ENCODE data around the gene CXCL13. TPM values are rescaled to one million over a fixed set of nuclear protein-coding genes. Genes with fewer than 3 reads are reported as not detected.

The CXCL13 gene
- total and polyA plus RNA-seq, 2 of the 13 experiments (the other 11 are each of a cell fraction or from before 2014, with no cell fraction given), result not detected

- no peak overlapping the region for H3K27ac ChIP-seq (ENCODE audit: extremely low read length, insufficient read depth, low read length)
- no peaks in the 10 kb centered on the region for H3K27me3 ChIP-seq (ENCODE audit: control insufficient read depth in 1 of 2, insufficient read depth in 2 of 2, low read length in 2 of 2)
- no peak for DNase-seq (ENCODE audit: low spot score)
- in situ Hi-C loops (cut with HindIII; ENCODE audit: extremely low pct_ligation_motif_present, low pct_unique_long_range_greater_than_20kb) (loop anchor here (10.0 kb wide), 1 partner anchor 208 kb away; no protein-coding TSS in a partner anchor), intact Hi-C loops (cut with micrococcal nuclease; ENCODE audit: unreplicated experiment) (no loop called here)
- CTCF ChIA-PET (ENCODE audit: low intra/inter-chr PET ratio, low total read pairs), result no interaction called here
- H3K4me3 ChIP-seq (replicated peaks in 1 of 3; ENCODE audit: insufficient read depth in 1 of 3, low read depth in 2 of 3, low read length in 3 of 3), result no peak overlapping the region
- no peaks in the 10 kb centered on the region for H3K4me1 ChIP-seq (ENCODE audit: insufficient read depth, low read length)
- H3K79me2 ChIP-seq (ENCODE audit: insufficient read depth, low read length), result no peaks in the 10 kb centered on the region
- no peaks in the 10 kb centered on the region for H3K9me3 ChIP-seq (ENCODE audit: low read length)
- WGBS (ENCODE audit: low lambda C conversion rate), result 34% methylated on average over 7 of the region's 7 CpGs
- no peaks in the 10 kb centered on the region for H4K20me1 ChIP-seq (ENCODE audit: insufficient read depth, low read length)
- TF ChIP-seq THAP7 (CRISPR knock-in tag; IDR thresholded peaks at IDR 0.05), result no peak
- no peak for TF ChIP-seq ERF (CRISPR knock-in tag; IDR thresholded peaks at IDR 0.05)
- TF ChIP-seq ZNF777 (CRISPR knock-in tag; IDR thresholded peaks at IDR 0.05), result no peak
- TF ChIP-seq ZNF446 (CRISPR knock-in tag; IDR thresholded peaks at IDR 0.05), result no peak
- no peak for TF ChIP-seq GTF2F1 (IDR thresholded peaks at IDR 0.05; ENCODE audit: low read length)
- TF ChIP-seq TBL1XR1 (IDR thresholded peaks at IDR 0.05; ENCODE audit: borderline replicate concordance, low read length, partially characterized antibody), result no peak
- no peak for TF ChIP-seq ZNF496 (CRISPR knock-in tag; IDR thresholded peaks at IDR 0.05; ENCODE audit: insufficient replicate concordance)
- TF ChIP-seq TCF12 (IDR thresholded peaks at IDR 0.05), result no peak
- TF ChIP-seq TCF12 (CRISPR knock-in tag; IDR thresholded peaks at IDR 0.05), result no peak
- no peak for TF ChIP-seq MYNN (CRISPR knock-in tag; IDR thresholded peaks at IDR 0.05; ENCODE audit: low read depth)
- TF ChIP-seq SOX5 (CRISPR knock-in tag; IDR thresholded peaks at IDR 0.05; ENCODE audit: borderline replicate concordance), result no peak
- TF ChIP-seq HES4 (CRISPR knock-in tag; IDR thresholded peaks at IDR 0.05; ENCODE audit: borderline replicate concordance), result no peak
- no peak for TF ChIP-seq SALL1 (CRISPR knock-in tag; IDR thresholded peaks at IDR 0.05)
- TF ChIP-seq RFXAP (CRISPR knock-in tag; IDR thresholded peaks at IDR 0.05; ENCODE audit: borderline replicate concordance), result no peak
- POLR2A ChIA-PET, result no interaction called here
- H3K4me2 ChIP-seq (ENCODE audit: low read depth, low read length), result no peak overlapping the region
- no peak for ATAC-seq
- H2AFZ ChIP-seq (ENCODE audit: low read length), result no peak overlapping the region
- BruUV-seq (replicated peaks), result no TSS peak
- H3K9ac ChIP-seq (ENCODE audit: insufficient read depth, low read depth, low read length), result no peak overlapping the region
- no peaks in the 10 kb centered on the region for H3K36me3 ChIP-seq (replicated peaks in 1 of 2; ENCODE audit: control insufficient read depth in 1 of 2, insufficient read depth in 2 of 2, low read length in 2 of 2)
- FAIRE-seq, result no peak
These were observed 12.5 kb upstream of the CXCL13 start for GRCh38 chr4:77593101-77593500.
